GM19025 (cell line): ENCODE measurements around the gene PSIP1.
A peak's percentile ranks its signal among the peaks of the same experiment; 100 is the strongest.
"Not testable (repeated sequence)": the region's sequence is repeated elsewhere in the genome, so short reads cannot be mapped to it uniquely, and the experiment has no call there.

Source experiments
- ATAC-seq: cut with Tn5 transposase; IDR thresholded peaks from one replicate; pipeline ENCODE4 v1.9.1; 2021; ENCODE audit warnings: mild to moderate bottlenecking, low read depth, moderate library complexity; ENCODE audit not compliant: unreplicated experiment

Gene PSIP1

GRCh38 chr9:15510789-15511575, at the start of gene PSIP1:
Gene PSIP1, minus strand, starts transcription at chr9:15510970. Its CDS starts 782 bp downstream, at chr9:15510188.
- ATAC-seq, result peak; percentile 75

GRCh38 chr9:15553528-15553898, 42.7 kb upstream of the PSIP1 start:
- peak; percentile 9 for ATAC-seq

- ATAC-seq, result peak; percentile 73
Measured at GRCh38 chr9:15552636-15553527, 42.1 kb upstream of the PSIP1 start, which contains the start of gene CCDC171. Gene CCDC171, plus strand, starts transcription at chr9:15553043. Its CDS starts 11,046 bp downstream, at chr9:15564089.

GRCh38 chr9:15549611-15550010, 38.8 kb upstream of the PSIP1 start:
- no peak for ATAC-seq

- ATAC-seq, result no peak
Measured at GRCh38 chr9:15543047-15543813, 32.5 kb upstream of the PSIP1 start.

GRCh38 chr9:15542624-15543023, 31.9 kb upstream of the PSIP1 start:
- no peak for ATAC-seq

GRCh38 chr9:15541872-15542271, 31.1 kb upstream of the PSIP1 start:
- no peak for ATAC-seq

GRCh38 chr9:15531380-15531779, 20.6 kb upstream of the PSIP1 start:
- no peak for ATAC-seq

GRCh38 chr9:15529566-15530324, 19.0 kb upstream of the PSIP1 start:
- ATAC-seq, result peak; percentile 89

- not testable (repeated sequence) for ATAC-seq
Measured at GRCh38 chr9:15527035-15527434, 16.3 kb upstream of the PSIP1 start.

- ATAC-seq, result no peak
Measured at GRCh38 chr9:15525958-15526357, 15.2 kb upstream of the PSIP1 start.

- ATAC-seq, result no peak
Measured at GRCh38 chr9:15524845-15525455, 14.2 kb upstream of the PSIP1 start.

GRCh38 chr9:15522130-15522755, 11.5 kb upstream of the PSIP1 start:
- no peak for ATAC-seq

GRCh38 chr9:15521254-15521653, 10.5 kb upstream of the PSIP1 start:
- no peak for ATAC-seq

GRCh38 chr9:15519831-15520230, 9.1 kb upstream of the PSIP1 start:
- no peak for ATAC-seq

GRCh38 chr9:15513335-15513734, 2.6 kb upstream of the PSIP1 start:
- ATAC-seq, result no peak

GRCh38 chr9:15512889-15513288, 2.1 kb upstream of the PSIP1 start:
- ATAC-seq, result no peak

GRCh38 chr9:15512204-15512603, 1.4 kb upstream of the PSIP1 start:
- no peak for ATAC-seq
